Stimulated activated CD4-positive, alpha-beta T cell treated with anti-CD3 and anti-CD28 coated beads, Interleukin-15, amount 100 ng/mL, for 48 hours (primary cell): ENCODE measurements around the gene TESK1.

Experiments used
- DNase-seq, 2 donors: peaks; one replicate each; pipeline ENCODE4 v3.0.0-alpha.2; 2020; ENCODE audit warnings: low read depth in 2 of 2

TESK1 gene, protein sequence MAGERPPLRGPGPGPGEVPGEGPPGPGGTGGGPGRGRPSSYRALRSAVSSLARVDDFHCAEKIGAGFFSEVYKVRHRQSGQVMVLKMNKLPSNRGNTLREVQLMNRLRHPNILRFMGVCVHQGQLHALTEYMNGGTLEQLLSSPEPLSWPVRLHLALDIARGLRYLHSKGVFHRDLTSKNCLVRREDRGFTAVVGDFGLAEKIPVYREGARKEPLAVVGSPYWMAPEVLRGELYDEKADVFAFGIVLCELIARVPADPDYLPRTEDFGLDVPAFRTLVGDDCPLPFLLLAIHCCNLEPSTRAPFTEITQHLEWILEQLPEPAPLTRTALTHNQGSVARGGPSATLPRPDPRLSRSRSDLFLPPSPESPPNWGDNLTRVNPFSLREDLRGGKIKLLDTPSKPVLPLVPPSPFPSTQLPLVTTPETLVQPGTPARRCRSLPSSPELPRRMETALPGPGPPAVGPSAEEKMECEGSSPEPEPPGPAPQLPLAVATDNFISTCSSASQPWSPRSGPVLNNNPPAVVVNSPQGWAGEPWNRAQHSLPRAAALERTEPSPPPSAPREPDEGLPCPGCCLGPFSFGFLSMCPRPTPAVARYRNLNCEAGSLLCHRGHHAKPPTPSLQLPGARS

GRCh38 chr9:35604578-35605350, at the start of gene TESK1:
Gene TESK1, plus strand, starts transcription at chr9:35605262. Its CDS starts 358 bp downstream, at chr9:35605620.
- DNase-seq: peak; percentile 65 to 82

- DNase-seq: no peak
Observed at GRCh38 chr9:35555881-35556280, 49.2 kb upstream of the TESK1 start.

- no peak for DNase-seq
Observed at GRCh38 chr9:35556776-35557175, 48.3 kb upstream of the TESK1 start.

- no peak for DNase-seq
Observed at GRCh38 chr9:35557320-35557719, 47.7 kb upstream of the TESK1 start.

DNA sequence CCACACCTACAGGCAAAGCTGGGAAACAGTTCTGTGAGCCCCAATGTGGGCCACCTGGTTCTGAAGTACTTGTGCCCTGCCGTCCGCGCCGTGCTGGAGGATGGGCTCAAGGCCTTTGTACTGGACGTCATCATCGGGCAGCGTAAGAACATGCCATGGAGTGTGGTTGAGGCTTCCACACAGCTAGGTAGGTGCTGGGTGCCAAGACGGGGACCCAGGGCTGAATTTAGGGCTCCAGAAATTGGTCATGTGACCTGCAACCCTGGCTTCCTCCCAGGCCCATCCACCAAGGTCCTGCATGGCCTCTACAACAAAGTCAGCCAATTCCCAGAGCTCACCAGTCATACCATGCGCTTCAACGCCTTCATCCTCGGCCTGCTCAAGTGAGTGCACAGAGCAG, 46.9 kb upstream of the TESK1 start:
- DNase-seq: no peak

GRCh38 chr9:35559792-35560530, 45.1 kb upstream of the TESK1 start:
- no peak for DNase-seq

DNA sequence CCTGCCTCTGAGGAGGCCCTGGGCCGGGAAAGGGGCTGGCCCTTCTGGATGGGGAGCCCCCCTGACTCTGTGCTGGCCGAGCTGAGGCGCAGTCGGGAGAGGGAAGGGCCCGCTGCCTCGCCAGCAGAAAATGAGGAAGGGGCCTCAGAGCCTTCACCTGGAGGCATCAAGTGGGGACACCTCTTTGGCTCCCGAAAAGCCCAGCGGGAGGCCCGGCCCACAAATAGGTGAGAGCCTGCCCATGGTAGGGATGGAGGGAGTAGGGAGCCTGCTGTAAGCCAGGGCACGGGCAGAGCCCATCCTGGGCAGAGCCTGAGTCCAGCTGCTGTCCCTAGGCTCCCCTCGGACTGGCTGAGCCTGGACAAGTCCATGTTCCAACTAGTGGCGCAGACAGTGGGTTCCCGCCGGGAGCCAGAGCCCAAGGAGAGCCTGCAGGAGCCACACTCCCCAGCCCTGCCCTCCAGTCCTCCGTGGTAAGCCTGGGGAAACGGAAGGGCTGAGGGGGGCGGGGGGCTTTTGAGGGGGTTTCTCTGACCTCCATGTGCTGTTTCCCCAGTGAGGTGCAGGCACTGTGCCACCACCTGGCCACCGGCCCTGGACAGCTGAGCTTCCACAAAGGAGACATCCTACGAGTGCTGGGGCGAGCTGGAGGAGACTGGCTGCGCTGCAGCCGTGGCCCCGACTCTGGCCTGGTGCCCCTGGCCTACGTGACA, 44.3 kb upstream of the TESK1 start:
- DNase-seq: no peak

GRCh38 chr9:35561468-35562261, 43.4 kb upstream of the TESK1 start:
- DNase-seq: no peak

- no peak for DNase-seq
Observed at GRCh38 chr9:35562895-35563780, 41.9 kb upstream of the TESK1 start.

DNA sequence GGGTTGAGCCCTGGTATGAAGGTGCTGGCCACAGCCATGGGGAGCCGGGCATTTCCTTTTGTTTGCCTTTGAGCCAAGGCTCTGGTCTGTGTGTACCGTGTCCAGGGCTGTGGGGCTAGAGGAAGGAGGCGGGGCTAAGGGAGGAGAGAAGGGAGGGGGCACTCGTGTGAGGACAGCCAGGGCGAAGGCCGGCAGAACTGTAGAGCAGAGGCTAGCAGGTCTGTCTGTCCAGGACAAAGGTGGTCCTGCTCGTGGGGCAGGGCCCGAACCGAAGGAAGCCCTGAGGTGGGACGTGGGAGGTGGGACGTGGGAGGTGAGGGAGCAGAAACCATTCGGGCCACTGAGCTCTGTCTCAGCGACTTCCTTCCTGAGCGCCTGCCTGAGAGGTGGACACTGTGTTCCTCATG, 41.3 kb upstream of the TESK1 start:
- DNase-seq: no peak

GRCh38 chr9:35564658-35565061, 40.4 kb upstream of the TESK1 start:
- DNase-seq: no peak

DNA sequence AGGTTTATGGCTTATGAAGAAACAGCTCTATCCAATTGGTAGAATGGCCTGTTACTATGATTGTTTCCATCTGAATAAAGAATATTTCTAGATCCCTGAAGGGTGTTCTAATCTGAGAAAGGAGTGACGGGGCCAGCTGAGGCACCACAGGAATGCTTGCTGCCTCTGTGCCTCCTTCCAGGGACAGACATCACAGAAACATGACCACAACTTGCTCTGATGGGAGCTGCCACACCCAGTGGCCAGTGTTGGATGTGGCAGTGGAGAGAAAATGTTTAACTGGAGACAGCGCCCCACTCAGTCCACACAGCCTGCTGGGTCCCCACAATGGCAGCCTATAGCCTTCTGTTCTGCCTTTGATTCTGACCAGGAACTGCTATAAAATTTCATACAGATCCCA, 38.6 kb upstream of the TESK1 start:
- no peak for DNase-seq

- DNase-seq: no peak
Observed at GRCh38 chr9:35568196-35568595, 36.9 kb upstream of the TESK1 start.

DNA sequence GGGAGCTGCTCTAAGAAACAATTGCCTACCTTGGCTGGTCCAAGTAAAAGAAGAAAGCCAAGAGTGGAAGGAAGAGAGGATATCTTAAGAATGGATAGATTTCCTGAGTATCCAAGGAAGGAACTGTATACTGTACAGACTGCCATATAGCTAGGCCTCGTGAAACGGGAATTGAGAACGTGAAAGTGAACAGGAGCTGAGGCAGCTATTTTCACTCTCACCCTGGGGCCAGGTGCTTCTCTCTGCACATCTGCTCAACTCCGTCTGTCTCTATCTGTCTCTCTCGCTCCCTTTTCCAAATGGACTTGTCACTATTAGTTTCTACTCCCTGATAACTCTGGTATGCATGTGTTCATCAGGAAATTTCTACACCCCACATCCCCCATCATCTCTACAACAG, 35.9 kb upstream of the TESK1 start:
- DNase-seq: no peak

DNA sequence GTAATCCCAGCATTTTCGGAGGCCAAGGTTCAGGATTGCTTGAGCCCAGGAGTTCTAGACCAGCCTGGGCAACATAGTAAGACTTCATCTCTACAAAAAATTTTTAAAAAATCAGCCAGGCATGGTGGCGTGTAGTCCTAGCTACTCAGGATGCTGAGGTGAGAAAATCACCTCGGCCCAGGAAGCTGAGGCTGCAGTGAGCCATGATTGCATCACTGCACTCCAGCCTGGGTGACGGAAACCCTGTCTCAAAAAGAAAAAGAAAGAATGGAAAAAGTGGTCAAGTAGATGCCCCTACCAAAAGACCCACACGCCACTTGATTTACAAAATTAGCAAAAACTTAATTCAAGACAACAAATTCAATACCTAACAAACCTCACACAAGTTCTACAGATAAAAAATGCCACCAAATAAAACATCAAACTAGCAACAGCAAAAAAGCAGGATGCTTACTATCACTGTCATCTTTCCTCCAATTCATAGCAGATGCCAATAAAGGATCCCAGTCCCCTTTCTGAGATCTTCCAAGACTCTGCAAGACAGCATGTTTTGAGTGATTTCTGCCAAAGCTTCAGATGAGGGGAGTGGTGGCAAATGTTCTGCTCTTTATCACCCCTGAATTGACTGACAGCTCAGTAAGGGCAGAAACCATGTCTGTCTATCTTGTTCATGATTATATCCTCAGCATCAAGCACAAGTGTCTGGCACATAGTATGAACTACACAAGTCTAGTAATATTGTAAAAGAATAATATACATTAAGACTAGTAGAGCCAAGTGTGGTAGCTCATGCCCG, 34.2 kb upstream of the TESK1 start:
- DNase-seq: peak; percentile 21 to 27

DNA sequence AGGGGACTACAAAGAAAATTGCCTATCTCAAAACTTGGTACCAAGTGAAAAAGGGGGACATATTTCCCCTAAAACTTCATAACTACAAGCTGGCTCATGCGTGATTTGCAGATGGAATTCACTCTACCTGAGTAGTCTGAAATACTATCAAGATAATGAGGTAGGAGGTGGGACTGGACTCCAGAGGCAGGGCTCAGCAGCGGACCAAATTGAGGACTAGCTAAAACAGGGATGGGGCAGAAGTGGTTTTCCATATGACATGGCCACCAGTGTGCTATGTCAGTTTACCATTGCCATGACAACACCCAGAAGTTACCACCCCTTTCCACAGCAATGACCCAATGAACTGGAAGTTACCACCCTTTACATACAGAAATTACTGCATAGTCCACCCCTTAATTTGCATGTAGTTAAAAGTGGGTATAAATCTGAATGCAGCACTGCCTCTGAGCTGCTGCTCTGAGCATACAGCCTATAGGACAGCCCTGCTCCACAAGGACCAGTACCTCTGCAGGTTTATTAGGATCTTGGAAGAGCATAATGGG, 30.4 kb upstream of the TESK1 start:
- DNase-seq: no peak

DNA sequence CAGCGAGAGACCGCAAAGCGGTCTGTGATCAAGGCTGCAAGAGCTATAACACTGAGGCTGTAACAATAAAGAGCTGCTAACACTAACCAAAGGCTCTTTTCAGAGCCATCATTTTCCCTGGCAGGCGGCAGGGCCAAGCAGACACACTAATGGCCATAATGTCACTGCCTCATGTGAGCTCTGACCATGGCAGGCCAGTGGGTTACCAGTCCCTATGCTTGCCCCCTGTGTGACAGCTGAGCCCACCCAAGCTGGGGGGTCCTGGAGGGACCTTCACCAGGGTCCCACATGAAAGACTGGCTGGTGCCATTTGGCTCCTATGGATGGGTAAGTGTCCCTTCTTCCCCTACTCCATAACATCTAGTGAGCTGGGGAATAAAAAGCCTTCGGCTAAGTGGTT, 29.6 kb upstream of the TESK1 start:
- no peak for DNase-seq

DNA sequence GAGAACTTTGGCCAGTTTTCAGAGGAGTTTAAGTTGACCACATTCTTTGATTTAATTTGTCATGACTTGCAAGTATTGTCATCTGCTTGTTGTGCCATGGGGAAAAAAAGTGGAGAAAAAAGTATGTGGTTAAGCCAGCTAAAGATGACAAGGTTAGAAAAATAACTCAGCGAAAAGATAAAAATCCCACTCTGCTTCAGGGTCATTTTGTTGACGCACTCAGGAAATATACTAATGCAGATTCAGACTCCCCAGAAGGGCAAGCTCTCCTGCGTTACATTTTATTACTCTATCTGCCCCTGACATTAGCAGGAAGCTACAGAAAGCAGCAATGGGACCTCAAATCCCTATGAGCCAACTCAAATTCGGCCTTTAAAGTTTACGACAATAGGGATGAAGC, 27.6 kb upstream of the TESK1 start:
- DNase-seq: no peak
